HG03103 (cell line): ENCODE data around the gene MED6.

Experiments
- ATAC-seq: cut with Tn5 transposase; IDR thresholded peaks from one replicate; pipeline ENCODE4 v1.9.1; 2021; ENCODE audit warnings: low read depth; ENCODE audit not compliant: unreplicated experiment

MED6 gene, protein sequence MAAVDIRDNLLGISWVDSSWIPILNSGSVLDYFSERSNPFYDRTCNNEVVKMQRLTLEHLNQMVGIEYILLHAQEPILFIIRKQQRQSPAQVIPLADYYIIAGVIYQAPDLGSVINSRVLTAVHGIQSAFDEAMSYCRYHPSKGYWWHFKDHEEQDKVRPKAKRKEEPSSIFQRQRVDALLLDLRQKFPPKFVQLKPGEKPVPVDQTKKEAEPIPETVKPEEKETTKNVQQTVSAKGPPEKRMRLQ

DNA sequence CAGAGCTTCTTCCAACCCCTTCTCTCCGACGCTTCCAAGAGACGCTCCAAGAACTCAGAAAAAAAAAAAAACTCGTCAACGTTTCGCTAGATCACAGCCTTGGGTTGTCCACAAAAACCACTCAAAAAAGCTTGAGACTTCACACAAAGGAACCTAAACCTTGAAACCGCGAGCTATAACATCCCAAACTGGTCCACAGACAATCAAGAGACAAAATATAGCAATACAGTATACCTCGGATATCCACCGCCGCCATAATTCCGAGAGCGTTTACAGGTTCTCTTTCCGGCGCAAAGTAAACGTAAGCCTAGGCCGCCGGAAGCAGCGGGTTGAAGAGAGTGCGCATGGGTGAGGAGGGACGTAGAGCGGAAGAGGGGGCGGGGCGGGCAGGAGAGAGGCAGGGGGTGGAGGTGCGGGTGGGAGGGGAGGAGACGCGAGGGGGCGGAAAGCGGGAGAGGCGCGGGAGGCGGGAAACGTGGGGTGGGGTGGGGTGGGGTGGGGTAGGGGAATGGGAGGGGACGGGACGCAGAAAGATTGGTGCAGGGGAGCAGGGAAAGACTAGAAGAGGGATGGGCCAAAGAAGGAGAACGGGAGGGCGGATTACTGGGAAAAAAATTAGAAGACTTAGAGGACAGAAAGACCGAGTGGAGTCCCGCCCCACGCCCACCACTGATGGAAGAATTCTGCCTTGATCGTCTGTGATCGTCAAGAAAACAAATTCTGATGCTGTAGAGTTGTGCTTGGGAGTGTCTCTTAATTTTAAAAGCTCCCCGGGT is at the start of gene MED6:
MED6 (minus strand) TSS at position 274 of the 776 bp plus-strand sequence; CDS start at position 256, 18 bp downstream.
- peak; percentile 79 for ATAC-seq

DNA sequence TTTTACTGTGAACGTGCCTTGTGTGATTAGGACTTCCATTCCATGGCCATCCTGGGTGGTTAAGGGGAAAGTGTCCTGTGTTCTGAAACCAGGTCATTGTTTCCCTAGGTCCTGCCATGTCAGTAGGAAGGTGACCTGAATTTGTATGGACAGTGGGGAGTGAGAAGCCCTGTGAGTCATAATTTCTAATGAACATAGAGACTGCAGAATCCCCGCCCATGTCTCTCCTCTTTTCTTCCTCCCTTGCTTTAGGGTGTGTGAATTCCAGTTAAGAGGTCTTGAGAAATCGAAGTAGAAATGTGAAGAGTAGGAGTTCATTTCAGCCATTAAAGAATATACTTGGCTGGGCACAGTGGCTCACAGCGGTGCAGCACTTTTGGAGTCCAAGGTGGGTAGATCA is 49.3 kb upstream of the MED6 start:
- no peak for ATAC-seq

DNA sequence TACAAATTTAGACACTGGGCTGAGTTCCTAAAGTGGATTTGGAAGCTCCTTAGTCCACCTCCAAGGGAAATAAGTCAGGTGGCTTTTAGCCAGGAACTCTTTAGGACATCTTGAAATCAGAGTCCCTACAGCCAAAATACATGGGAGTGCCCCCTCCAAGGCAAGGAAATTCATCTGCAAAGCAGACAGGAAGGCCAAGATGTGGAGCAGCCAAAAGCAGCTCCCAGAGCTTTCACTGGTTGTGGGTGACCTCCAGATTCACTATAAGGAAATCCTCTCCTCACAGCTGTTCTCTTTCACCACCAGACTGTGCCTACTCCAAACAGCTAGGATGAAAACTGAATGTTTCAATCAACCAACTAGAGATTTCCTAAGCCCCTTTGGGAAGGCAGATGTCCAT is 47.9 kb upstream of the MED6 start:
- no peak for ATAC-seq

DNA sequence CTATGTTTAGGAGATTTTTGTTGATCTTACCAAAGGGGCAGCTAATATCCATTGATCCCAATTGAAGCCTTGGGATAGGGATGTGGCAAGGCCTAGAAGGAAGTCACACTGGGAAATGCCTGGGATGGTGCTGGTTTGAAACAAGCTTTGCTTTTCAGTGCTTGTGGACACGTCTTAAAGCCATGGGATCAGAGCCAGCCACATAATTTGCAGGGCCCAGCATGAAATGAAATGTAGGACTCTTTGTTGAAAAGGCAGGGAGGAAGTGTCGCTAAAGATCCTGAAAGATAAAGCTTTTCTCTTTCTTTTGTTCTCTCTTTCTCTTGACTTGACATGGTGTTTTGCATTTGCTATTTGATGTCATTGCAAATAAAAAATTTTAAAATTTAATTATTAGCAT is 46.2 kb upstream of the MED6 start:
- ATAC-seq = no peak

DNA sequence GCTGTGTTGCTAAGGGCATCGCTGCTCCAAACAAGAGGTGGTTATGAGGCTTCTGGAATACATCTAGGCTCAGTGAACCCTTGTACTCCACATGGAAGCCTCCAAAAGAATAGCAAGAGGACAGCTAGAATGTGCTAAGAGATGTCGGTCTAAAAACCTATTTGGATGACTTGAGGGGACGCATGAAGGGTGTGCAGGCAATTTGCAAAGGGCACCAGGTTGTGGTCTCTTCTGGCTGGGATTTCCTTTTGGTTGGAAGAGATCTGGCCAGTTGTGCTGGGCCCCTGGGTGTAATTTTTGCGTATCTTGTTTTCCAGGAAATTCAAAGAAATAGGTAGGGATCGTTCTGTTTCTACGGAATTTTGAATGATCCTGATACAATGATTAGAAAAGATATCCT is 45.4 kb upstream of the MED6 start:
- ATAC-seq = no peak

DNA sequence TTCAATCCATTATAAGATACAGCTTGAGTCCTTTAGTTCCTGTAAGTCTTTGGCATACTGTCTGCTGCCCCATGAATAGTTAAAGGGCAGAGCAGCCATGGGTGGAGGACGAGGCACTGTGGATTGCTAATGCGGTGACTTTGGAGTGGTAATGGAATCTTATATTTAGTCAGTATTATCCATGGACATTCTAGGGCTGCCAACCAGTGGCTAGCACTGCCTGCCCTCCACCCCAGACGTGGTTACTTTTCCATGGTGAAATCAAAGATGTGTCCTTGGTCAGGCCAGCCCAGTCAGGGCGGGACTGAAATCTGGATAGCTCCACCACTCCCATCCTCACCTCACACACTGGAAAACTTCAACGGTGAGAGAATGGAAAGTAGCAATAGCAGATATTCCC is 43.5 kb upstream of the MED6 start:
- ATAC-seq = no peak

DNA sequence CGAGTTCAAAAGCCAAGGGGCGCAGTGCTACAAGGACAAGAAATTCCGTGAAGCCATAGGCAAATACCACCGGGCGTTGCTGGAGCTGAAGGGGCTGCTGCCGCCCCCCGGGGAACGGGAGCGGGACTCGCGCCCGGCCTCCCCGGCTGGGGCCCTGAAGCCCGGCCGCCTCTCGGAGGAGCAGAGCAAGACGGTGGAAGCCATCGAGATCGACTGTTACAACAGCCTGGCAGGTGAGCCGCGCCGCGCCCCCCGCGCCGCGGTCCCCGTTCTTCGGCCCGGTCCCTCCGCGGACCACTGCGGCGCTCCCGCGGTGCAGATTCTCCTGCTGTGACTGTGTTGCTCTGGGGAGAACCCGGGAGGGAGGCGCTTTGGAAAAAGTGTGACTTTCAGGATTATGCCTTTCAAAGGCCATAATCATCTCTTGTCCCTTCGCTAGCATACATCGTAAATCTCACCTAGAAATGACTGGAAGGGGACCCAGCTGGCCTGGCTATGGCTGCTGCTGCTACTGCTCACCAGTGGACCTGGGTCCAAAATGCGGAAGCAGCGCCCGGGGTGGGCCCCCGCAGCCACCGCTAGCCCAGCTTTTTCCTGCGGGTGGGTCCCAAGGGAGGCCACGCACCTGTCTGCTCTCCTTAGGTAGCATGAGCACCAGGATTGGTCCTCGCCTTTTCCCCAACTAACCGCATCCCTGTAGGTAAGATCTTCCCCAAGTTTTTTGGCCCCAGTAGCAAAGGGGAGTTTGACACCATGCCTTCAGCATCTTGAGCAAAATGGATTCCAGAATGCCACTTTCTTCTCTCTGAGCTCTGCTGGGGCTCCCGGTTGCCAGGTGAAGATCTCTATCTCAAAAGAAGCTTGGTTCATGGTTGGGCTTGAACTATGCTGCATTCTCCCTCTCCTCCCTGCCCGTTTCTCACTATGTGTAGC is 42.1 kb upstream of the MED6 start:
- no peak for ATAC-seq

DNA sequence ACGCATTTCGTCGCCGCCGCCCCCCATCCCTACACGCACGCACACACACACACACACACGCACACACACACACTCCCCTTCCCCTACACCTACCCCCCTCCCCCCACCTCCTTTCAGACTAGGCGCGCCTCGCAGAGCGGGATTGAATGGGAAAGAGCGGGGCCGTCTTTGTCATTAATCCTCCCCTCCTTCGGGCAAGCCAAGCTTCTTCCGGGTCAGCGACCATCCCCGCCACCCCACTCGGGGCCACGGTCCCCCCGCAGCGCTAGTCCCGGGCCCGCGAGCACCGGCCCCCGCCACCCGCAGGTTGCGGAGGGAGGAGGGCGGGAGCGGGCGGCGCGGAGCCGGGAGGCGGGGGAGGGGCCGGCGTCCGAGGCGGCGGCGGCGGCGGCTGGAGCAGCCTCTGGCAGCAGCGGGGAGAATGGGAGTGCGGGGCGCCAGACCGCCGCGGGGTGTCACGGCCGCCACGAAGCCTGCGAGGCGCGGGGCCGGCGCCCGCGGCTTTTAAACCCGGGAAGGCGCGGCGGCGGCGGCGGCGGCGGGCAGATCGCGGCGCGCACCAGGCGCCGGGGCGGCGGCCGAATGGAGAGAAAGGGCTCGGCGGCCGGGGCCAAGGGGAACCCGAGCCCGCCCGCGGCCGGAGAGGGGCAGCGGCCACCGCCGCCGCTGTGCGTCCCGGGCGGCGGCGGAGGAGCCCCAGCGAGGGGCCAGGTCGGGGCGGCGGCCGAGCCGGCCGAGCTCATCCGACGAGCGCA is 41.3 kb upstream of the MED6 start, which contains the start of gene TTC9:
TTC9 (plus strand) TSS at position 369 of the 755 bp plus-strand sequence; CDS start at position 583, 214 bp downstream.
- no peak for ATAC-seq

DNA sequence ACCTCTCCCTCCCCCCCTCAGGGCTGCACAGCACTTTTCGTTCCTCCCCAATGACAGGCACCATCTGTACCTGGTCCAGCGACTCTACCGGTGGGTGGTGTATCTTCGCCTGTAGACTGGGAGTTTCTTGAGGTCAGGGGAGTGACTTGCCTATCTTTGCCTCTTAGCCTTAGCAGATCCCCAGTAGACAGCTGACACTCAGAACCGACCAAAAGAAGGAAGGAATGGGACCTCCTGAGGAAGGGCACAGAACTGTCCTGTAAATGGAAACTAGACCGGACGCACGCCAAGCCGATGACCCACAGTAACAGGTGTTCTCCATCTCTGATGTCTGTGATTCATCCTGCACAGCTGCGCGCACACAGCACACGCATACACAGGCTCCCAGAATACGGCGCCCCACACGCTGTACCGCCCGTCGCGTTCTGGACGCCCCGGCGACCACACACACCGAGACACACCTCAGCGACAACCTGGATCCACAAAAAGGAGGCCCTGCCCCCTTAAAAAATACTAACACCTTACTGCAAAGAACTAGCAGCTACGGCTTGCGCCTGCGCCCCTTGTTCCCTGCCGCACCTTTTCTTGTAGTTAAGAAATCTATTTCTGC is 40.6 kb upstream of the MED6 start:
- ATAC-seq = peak; percentile 47

DNA sequence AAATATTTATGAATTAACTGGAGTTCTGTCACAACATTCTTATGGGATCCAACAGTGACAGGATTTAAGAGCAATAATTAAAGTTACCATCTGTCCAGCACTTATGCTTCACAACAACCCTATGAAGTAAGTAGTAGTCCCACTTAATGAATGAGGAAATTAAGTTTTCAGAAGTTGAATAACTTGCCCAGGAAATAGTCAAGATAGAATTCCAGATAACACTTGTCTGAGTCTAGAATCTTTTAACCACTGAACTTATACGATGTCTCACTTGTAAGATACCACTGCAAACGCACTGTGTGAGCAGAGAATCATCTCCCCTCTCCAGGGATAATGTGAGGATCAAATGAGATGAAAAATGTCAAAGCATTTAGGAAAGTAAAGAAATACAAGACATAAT is 38.0 kb upstream of the MED6 start:
- no peak for ATAC-seq

DNA sequence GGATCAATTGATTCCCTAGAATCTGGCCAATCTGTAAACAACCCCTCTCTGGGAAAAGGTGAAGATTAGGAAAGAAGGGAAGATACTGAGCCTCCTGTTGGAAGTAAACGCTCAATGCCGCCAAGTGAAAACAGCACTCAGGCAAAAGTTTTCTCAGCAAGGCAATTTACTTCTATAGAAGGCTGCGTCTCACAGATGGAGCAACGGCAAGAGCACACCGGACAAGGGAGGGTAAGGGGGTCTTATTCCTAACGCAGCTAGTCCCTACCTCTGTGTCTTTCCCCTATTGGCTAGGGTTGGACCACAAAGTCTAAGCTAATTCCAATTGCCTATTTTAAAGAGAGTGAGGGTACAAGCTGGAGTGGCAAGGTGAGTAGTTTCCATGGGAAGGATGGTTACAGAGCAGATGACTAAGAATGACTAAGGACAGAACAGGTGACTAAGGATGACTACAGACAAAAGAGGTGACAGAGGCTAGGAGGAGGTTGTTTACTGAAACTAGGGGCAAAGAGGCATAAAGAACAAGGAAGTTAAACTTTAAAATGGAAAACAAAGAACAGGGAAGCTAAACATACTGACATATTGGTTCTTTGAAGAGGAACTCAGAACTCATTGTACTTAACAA is 35.6 kb upstream of the MED6 start:
- no peak for ATAC-seq

DNA sequence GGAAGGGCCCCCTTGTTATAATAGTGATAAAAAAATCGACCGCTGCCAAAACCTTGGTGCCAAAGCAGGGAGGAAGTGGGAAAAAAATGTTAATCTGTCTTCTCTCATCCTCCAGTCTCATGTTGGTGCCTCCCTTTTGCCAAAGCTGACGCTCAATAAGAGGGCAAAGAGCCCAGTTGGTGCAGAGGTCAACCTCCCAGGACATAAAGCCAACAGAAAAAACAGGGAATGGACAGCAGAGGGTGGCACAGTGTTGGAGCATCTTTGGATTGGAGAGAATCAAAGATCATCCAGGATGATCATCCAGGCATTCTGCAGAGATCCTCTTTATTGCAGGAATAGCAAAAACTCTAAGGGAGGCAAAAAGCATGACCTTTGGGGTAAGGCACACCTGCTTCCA is 31.5 kb upstream of the MED6 start:
- no peak for ATAC-seq

DNA sequence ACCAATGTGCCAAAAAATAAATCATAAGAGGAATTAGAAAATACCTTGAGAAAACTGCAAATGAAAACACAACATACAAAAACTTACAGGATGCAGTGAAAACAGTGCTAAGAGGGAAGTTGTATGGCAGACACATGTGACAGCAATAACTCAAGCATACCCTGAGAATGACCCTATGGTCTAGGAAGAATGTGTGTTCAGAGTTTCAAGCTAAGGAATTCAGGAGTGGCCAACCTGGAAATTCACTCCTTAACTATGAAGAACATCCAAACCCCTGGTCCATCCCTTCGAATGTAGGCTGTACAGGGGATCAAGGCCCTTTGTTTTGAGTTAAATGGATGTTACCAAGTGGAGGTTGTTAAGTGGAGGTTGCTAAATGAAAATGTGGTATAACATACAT is 24.5 kb upstream of the MED6 start:
- no peak for ATAC-seq

DNA sequence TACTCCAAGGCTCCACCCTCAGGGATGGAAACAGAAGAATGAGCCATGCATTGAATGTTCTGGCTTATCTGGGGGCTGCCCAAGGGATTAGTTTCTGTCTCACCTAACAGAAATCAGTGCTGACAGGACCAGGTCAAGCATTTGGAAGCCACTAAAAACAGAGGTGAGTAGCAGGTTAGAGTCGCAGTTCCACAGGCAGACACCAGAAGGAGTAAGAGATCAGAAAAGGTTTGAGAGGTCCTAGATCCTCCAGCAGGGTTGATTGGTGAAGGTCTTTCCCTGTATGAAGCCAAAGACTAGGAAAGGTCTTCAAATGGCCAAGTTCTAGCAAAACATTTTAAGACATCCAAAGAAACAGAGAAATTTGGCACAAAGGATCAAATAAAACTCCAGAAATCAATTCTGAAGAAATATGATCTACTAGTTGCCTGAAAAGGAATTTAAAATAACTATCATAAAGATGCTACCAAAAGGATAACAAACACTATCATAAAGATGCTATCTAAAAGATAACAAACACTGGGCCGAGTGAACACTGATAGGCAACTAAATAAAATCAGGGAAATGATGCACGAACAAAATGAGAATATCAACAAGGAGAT is 21.8 kb upstream of the MED6 start:
- no peak for ATAC-seq

DNA sequence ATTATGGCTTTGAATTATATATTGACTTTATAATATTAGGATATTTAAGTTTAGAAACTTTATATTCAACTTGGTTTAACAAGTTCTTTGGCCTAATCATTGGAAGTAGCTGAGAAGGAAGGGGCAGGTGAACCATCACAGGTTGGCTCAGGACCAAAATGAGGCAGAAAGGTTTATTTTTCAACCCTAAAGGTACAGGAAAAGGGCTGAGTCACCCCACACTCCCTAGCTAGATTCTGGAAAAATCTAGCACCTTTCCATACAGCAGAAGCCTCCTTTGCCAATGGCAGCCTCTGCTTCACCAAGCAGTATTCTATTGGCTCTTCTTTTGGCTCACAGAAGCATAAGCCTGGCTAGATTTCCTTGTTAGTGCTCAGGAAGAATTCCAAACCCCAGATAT is 19.3 kb upstream of the MED6 start:
- no peak for ATAC-seq

DNA sequence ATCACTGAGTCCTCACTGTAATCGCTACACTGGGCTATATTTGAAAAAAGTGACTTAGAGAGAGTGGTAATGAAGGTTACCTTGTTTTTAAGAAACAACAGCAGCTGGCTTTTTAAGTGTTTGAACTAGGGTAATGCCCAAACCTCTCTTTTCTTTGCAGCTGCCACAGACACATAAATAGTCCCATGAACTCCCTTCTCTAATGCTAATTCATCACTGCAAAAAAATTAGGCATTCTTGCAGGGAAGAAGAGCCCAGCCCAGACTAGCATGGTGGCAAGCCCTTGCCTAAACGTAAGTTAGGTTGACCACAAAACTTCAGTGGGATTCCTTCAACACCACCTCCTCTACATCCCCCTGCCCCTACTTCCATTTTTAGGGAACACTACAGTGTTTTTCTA is 17.9 kb upstream of the MED6 start:
- ATAC-seq = no peak

DNA sequence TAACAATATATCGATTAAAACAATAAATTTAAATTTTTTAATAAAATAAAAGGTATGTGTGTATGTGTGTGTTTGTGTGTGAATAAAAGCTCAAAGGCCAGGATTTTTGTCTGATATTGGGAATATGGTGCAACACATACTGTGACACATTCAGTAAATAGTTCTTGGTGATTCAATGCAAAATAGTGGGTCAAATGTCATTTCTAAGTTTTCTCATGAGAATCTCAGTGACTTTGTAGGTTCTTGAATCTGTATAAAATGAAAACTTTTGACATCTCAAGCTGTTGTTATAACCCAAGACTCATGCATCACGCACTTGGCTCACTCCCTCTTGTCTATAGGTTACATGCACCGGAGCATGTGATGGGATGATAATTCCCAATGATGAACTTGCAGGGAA is 16.2 kb upstream of the MED6 start:
- no peak for ATAC-seq

DNA sequence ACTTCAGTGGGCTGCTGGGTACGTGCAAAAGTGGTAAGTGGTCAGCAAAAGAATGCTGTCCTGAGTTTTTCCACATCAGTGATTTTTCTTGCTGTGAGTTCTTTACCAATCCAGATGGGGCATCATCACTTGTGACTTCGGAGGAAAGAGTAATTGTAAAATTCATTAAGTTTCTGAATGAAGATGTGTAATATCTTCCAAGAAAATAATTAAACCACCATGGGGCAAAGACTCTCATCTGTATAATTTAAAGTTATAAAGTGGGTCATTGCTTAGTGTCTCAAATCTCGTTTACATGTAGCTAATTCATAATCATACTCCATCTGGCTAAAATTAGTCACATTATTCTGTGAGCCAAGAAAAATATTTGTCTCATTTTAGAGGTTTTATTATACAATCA is 10.8 kb upstream of the MED6 start:
- no peak for ATAC-seq

DNA sequence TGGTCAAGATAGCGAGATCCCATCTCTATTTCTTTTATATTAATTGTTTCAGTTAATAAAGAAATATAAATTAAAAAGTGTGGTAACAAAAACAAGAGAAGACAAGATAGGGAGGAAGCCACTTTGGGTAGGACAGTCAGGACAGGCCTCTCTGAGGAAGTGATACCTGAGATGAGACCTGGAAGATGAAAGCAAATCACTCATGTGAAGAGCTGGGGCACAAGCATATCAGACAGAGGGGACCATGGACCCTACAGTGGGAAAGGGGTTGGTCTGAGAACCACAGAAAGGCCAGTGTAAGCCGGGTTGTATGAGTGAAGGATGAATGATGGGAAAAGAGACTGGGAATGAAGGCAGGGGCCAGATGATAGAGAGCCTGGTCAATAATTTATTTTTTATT is 1.8 kb upstream of the MED6 start:
- peak; percentile 62 for ATAC-seq
